ENCODE data around the gene GAS2L2.
"Not testable (repeated sequence)": the region's sequence is repeated elsewhere in the genome, so short reads cannot be mapped to it uniquely, and the experiment has no call there.

GAS2L2 gene

DNA sequence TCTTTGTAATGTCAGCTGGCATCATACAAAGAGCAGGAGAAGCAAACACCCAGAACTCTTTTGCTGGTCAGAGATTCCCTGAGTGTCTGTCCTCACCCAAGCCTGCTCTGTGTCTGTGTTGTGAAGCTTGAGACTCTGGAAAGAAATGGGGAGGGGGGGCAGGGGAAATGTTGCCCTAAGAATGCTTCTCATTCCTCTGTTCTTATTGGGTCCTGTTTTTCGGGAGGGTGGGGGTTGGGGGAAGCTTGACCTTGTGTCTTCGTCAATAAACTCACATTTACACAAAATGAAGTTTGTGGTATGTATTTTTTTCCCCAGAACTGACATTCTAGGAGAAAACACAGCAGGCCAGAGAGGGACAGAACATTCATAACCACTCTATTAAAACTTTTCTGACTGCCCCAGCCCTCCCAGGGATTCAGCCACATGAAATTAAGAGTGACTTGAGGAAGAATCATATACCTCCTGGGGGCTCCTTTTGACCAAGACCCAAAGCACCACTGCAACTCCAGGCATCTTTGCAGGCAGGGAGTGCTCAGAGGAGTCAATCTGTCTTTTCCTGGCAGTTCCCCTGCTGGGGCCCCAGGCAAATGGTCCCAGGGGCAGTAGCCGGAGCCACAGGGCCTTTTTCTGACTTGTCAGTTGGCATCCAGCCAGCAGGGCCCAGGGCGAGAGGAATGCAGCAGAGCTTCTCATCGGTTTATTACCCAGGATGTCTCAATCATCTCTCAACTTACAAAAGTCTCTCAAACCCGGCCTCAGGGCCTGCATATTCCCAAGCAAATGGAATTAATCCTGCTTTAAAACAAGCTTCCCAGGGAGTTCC is 26.7 kb downstream of the GAS2L2 start:
- no peak for DNase-seq

GRCh38 chr17:35725802-35726126 is 27.3 kb downstream of the GAS2L2 start:
- no peak for DNase-seq

DNA sequence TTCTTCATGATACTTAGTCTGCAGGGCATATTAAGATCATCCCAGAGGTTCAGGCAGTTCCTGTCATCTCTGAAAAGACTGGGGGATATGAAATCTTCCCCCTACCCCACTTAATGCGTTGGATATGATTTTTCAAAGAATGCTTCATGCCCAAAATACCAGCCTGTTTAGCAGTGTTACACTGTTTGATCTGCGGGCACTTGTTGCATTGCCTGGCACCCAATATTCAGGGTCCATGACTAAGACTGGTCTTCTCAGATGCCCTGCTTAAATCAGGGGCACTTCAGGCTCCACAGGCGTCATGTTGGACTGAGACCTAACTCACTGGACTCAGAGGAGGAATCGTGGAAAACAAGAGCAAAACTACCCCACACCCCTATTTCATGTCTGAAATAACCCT is 28.0 kb downstream of the GAS2L2 start:
- DNase-seq, result no peak

GRCh38 chr17:35723735-35724134 is 29.3 kb downstream of the GAS2L2 start:
- DNase-seq, result no peak

DNA sequence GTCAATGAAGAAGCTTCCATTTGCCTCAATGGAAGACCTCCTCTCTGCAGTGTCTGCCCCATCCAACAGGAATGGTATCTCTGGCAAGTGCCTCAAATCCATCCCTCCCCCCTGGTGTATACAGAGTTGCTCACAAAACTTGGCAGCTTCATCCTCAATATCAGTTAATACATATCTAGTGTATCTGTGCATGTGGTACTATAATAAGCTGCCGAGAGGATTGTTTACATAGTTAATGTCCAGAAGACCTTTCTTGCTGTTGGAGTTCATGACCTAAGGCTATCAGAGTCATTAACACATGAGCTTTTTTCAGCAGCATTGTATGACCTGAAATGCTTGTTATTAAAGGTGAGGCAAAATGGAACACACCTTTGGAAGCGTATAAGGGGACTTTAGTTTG is 35.6 kb downstream of the GAS2L2 start:
- no peak for DNase-seq

- DNase-seq, result no peak
Measured at GRCh38 chr17:35716897-35717465, 36.1 kb downstream of the GAS2L2 start.

DNA sequence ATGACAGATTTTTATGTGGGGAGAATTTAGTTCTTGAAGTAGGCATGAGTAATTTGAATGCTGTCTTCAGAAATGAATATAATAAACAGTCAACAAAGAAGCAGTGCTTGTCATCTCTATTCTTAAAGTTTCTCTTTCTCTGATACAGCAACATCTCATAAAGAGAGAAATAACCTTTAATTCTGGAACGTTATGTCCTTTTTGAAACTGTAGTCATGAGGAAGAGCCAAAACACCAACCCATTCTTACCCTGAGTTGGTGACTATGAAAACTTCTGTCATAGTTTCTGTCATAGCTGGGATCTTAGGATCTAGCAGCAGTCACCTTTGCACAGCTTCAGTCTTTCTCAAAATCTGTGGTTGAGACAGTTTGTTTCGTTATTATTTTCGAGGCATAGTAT is 36.9 kb downstream of the GAS2L2 start:
- DNase-seq, result no peak

DNA sequence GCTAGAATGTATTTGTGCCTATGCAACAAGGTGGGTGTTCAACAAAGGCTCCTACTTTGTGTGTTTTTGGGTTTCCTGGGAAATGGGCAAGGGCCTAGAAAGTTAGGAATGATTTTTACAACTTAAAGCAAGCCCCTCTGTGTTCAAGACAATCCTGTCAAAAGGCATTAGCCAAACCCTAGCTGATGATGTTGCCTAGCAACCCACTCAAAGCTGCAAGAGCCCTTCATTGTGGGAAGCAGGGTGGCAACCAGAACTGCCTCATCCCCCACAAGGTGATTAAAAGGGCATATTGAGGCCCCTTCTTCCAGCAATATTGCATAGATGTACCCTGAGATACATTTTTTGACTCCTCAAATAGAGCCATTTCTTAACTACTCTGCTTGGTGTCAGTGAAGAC is 37.6 kb downstream of the GAS2L2 start:
- no peak for DNase-seq

GRCh38 chr17:35714988-35715387 is 38.1 kb downstream of the GAS2L2 start:
- no peak for DNase-seq

DNA sequence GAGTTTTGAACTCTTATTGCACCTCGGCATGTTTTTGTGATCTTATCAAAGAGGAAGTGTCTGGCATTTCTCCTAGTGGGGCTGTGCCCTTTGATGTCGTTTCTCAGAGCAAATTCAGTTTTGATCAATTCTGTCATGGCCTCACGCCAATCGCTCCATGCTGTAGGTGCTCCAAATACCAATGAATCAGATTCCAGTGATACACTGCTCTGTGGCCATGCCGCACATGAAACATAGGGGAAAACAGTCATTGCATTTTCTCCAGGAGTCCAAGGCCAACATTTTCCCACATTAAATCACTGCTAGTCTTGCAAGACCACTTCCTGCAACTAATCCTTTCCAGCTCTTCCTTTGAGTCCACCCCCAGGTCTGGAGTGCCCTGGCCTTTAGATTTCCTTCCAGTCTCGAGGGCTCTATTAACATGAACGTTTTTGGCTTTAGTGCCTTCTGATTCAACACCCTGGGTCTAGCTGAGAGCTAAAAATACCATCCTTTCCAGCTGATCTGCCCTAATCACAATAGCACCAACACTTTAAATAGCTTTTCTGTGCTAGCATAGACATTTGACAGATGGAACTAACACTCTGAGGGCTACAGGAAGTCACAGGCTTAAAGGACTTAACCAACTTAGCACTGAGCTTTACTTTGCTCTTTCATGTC is 39.8 kb downstream of the GAS2L2 start:
- DNase-seq, result no peak

DNA sequence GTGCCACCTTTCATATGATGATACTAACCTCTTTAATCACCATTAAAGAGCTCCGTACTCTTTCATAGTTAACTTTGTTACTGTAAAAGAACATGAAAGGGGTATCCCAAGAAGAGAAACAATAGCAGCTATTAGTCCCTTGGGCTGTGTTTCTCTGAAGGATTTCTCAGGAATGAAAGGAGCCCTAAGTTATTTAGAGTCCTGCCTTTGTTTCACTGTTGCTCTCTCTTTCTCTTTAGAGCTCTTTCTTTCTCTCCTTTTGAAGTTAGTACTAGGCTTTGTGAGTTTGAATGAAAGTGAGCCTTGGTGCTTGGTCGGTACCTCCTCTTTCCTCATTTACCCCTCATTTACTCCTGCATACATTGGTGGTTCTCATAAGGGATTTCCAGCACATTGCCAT is 42.1 kb downstream of the GAS2L2 start:
- no peak for DNase-seq

- no peak for DNase-seq
Measured at GRCh38 chr17:35709874-35710273, 43.2 kb downstream of the GAS2L2 start.

- DNase-seq, result no peak
Measured at GRCh38 chr17:35708951-35709350, 44.1 kb downstream of the GAS2L2 start.

DNA sequence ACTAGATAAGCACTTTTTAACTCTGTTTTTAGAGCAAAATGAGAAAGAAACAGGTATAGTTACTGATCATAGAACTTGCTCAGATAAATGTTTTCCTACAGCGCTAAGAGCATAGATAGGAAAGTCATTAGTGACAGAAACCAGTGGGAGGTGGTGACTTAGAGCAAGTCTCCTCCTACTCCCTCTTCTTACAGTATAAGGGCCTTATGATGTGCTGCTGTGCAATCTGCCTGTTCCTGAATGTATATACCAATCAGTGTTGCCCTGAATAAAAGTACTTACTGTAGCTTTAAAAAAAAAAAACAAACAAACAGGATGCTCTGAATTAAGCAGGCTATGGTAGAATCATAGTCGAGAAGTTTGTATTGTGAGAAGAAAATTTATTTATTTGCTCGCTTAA is 44.9 kb downstream of the GAS2L2 start:
- no peak for DNase-seq

DNA sequence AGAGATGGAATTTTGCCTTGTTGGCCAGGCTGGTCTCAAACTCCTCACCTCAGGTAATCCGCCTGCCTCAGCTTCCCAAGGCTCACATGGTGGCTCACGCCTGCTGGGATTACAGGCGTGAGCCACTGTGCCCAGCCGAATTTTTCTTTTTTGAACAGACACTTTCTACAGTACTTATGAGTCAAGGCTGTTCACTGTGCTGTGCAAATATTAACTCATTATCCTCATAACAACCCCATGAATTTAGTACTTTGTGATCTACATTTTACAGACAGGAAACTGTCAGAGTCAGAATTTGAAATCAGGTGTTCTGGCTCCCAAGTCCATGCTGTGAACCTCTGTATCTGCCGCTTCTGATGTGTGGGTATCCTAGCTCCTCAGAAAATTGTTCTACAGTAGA is 47.3 kb downstream of the GAS2L2 start:
- DNase-seq, result no peak

- DNase-seq, result no peak
Measured at GRCh38 chr17:35705230-35705629, 47.8 kb downstream of the GAS2L2 start.

DNA sequence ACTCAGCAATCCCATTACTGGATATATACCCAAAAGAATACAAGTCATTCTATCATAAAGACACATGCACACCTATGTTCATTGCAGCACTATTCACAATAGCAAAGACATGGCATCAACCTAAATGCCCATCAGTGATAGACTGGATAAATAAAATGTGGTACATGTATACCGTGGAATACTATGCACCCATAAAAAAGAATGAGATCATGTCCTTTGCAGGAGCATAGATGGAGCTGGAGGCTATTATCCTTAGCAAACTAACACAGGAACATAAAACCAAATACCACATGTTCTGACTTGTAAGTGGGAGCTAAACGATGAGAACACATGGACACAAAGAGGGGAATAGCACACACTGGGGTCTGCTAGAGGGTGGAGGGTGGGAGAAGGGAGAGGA is 49.7 kb downstream of the GAS2L2 start:
- not testable (repeated sequence) for DNase-seq

GRCh38 chr17:35701491-35701890 is 51.5 kb downstream of the GAS2L2 start:
- DNase-seq, result no peak

DNA sequence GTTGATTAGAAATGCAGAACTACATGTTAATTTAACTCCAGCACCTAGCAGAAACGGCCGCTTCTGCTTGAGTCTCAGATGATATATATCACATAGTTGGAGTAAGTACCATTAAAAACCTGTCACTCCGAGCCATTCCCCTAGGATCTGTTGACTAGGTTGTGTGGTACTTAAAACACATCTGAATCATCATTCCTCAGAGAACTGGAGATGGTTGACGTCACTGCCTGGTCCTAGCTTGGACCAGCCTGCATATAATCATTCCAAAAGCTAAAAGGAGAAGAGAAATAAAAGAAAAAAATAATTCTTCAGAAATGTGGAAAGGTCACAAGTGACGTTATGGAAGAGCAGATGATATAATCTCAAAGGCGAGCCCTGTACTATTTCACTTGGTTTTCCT is 52.9 kb downstream of the GAS2L2 start:
- no peak for DNase-seq

GRCh38 chr17:35698800-35699199 is 54.2 kb downstream of the GAS2L2 start:
- DNase-seq, result no peak

GRCh38 chr17:35695613-35696012 is 57.4 kb downstream of the GAS2L2 start:
- no peak for DNase-seq

- no peak for DNase-seq
Measured at GRCh38 chr17:35694906-35695305, 58.1 kb downstream of the GAS2L2 start.
